ENCODE data around the gene METTL9. TPM values are rescaled to one million over a fixed set of nuclear protein-coding genes. Genes with fewer than 3 reads are reported as not detected.

Gene METTL9
- total and polyA plus RNA-seq, 2 experiments from 2014 or later: 72.5 to 152 TPM

DNA sequence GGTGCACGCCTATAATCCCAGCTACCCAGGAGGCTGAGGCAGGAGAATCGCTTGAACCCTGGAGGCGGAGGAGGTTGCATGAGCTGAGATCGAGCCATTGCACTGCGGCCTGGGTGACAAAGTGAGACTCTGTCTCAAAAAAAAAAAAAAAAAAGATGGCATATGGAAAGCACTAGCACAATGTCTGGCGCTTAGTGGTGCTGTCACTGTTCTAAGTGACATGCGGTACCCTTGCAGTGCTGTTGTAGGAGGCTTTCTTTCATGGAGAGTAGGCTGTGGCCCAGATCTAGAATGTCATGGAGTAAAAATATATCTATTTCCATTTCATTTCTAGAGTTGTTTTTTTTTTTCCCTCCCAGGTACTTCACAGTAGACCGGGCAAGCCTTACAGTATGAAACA lies 14.6 kb upstream of the METTL9 start:
- no peaks in the 10 kb centered on the region for H3K79me2 ChIP-seq (replicated peaks; ENCODE audit: insufficient read depth)
- no peak overlapping the region for H3K4me3 ChIP-seq
- Mint-ChIP-seq H3K36me3 (ENCODE audit: low read depth) (no peaks in the 10 kb centered on the region), H3K27me3 (ENCODE audit: insufficient read depth, low read depth, poor library complexity) (peaks cover 2% of the 10 kb centered on the region), H3K4me3 (no peak overlapping the region), H3K4me1 (peaks cover 6% of the 10 kb centered on the region; the same call in 2 of the 3 replicates), H3K27ac (no peak overlapping the region), H3K9me3 (no peaks in the 10 kb centered on the region)
- ATAC-seq (no peak), DNase-seq (ENCODE audit: low spot score) (no peak)
- no peaks in the 10 kb centered on the region for H3K27me3 ChIP-seq (ENCODE audit: insufficient read depth)
- no peak overlapping the region for H3K4me2 ChIP-seq
- peaks cover 9% of the 10 kb centered on the region for H3K4me1 ChIP-seq (ENCODE audit: insufficient read depth)
- H2AFZ ChIP-seq: no peak overlapping the region
- H3K36me3 ChIP-seq (ENCODE audit: insufficient read depth): no peaks in the 10 kb centered on the region
- H3K9me2 ChIP-seq (ENCODE audit: insufficient read depth): no peaks in the 10 kb centered on the region
- no peak overlapping the region for H3K27ac ChIP-seq (ENCODE audit: low read depth)
- H3F3A ChIP-seq (replicated peaks; ENCODE audit: low read depth): no peaks in the 10 kb centered on the region
- TF ChIP-seq EZH2 (IDR thresholded peaks at IDR 0.05; ENCODE audit: low read depth, unreplicated experiment) (no peak), POLR2AphosphoS5 (IDR thresholded peaks at IDR 0.05; ENCODE audit: low read depth) (no peak), EZH2phosphoT487 (IDR thresholded peaks at IDR 0.05; ENCODE audit: unreplicated experiment) (no peak), STAT1 (IDR thresholded peaks at IDR 0.05; ENCODE audit: unreplicated experiment) (no peak), NANOG (IDR thresholded peaks at IDR 0.05; ENCODE audit: borderline replicate concordance) (no peak), ZNF114 (CRISPR knock-in tag; IDR thresholded peaks at IDR 0.05) (no peak), ZNF331 (CRISPR knock-in tag; IDR thresholded peaks at IDR 0.05; ENCODE audit: low read depth) (no peak), CREB1 (CRISPR knock-in tag; IDR thresholded peaks at IDR 0.05; ENCODE audit: low read depth) (no peak), JUNB (IDR thresholded peaks at IDR 0.05; ENCODE audit: unreplicated experiment) (no peak)
- TF ChIP-seq, protein P1, sequence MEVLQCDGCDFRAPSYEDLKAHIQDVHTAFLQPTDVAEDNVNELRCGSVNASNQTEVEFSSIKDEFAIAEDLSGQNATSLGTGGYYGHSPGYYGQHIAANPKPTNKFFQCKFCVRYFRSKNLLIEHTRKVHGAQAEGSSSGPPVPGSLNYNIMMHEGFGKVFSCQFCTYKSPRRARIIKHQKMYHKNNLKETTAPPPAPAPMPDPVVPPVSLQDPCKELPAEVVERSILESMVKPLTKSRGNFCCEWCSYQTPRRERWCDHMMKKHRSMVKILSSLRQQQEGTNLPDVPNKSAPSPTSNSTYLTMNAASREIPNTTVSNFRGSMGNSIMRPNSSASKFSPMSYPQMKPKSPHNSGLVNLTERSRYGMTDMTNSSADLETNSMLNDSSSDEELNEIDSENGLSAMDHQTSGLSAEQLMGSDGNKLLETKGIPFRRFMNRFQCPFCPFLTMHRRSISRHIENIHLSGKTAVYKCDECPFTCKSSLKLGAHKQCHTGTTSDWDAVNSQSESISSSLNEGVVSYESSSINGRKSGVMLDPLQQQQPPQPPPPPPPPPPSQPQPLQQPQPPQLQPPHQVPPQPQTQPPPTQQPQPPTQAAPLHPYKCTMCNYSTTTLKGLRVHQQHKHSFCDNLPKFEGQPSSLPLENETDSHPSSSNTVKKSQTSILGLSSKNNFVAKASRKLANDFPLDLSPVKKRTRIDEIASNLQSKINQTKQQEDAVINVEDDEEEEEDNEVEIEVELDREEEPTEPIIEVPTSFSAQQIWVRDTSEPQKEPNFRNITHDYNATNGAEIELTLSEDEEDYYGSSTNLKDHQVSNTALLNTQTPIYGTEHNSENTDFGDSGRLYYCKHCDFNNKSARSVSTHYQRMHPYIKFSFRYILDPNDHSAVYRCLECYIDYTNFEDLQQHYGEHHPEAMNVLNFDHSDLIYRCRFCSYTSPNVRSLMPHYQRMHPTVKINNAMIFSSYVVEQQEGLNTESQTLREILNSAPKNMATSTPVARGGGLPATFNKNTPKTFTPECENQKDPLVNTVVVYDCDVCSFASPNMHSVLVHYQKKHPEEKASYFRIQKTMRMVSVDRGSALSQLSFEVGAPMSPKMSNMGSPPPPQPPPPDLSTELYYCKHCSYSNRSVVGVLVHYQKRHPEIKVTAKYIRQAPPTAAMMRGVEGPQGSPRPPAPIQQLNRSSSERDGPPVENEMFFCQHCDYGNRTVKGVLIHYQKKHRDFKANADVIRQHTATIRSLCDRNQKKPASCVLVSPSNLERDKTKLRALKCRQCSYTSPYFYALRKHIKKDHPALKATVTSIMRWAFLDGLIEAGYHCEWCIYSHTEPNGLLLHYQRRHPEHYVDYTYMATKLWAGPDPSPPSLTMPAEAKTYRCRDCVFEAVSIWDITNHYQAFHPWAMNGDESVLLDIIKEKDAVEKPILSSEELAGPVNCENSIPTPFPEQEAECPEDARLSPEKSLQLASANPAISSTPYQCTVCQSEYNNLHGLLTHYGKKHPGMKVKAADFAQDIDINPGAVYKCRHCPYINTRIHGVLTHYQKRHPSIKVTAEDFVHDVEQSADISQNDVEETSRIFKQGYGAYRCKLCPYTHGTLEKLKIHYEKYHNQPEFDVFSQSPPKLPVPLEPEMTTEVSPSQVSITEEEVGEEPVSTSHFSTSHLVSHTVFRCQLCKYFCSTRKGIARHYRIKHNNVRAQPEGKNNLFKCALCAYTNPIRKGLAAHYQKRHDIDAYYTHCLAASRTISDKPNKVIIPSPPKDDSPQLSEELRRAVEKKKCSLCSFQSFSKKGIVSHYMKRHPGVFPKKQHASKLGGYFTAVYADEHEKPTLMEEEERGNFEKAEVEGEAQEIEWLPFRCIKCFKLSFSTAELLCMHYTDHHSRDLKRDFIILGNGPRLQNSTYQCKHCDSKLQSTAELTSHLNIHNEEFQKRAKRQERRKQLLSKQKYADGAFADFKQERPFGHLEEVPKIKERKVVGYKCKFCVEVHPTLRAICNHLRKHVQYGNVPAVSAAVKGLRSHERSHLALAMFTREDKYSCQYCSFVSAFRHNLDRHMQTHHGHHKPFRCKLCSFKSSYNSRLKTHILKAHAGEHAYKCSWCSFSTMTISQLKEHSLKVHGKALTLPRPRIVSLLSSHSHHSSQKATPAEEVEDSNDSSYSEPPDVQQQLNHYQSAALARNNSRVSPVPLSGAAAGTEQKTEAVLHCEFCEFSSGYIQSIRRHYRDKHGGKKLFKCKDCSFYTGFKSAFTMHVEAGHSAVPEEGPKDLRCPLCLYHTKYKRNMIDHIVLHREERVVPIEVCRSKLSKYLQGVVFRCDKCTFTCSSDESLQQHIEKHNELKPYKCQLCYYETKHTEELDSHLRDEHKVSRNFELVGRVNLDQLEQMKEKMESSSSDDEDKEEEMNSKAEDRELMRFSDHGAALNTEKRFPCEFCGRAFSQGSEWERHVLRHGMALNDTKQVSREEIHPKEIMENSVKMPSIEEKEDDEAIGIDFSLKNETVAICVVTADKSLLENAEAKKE (CRISPR knock-in tag; IDR thresholded peaks at IDR 0.05): no peak
- TF ChIP-seq, protein P2, sequence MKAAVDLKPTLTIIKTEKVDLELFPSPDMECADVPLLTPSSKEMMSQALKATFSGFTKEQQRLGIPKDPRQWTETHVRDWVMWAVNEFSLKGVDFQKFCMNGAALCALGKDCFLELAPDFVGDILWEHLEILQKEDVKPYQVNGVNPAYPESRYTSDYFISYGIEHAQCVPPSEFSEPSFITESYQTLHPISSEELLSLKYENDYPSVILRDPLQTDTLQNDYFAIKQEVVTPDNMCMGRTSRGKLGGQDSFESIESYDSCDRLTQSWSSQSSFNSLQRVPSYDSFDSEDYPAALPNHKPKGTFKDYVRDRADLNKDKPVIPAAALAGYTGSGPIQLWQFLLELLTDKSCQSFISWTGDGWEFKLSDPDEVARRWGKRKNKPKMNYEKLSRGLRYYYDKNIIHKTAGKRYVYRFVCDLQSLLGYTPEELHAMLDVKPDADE (IDR thresholded peaks at IDR 0.05): no peak
- TF ChIP-seq, protein P3, sequence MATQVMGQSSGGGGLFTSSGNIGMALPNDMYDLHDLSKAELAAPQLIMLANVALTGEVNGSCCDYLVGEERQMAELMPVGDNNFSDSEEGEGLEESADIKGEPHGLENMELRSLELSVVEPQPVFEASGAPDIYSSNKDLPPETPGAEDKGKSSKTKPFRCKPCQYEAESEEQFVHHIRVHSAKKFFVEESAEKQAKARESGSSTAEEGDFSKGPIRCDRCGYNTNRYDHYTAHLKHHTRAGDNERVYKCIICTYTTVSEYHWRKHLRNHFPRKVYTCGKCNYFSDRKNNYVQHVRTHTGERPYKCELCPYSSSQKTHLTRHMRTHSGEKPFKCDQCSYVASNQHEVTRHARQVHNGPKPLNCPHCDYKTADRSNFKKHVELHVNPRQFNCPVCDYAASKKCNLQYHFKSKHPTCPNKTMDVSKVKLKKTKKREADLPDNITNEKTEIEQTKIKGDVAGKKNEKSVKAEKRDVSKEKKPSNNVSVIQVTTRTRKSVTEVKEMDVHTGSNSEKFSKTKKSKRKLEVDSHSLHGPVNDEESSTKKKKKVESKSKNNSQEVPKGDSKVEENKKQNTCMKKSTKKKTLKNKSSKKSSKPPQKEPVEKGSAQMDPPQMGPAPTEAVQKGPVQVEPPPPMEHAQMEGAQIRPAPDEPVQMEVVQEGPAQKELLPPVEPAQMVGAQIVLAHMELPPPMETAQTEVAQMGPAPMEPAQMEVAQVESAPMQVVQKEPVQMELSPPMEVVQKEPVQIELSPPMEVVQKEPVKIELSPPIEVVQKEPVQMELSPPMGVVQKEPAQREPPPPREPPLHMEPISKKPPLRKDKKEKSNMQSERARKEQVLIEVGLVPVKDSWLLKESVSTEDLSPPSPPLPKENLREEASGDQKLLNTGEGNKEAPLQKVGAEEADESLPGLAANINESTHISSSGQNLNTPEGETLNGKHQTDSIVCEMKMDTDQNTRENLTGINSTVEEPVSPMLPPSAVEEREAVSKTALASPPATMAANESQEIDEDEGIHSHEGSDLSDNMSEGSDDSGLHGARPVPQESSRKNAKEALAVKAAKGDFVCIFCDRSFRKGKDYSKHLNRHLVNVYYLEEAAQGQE (IDR thresholded peaks at IDR 0.05; ENCODE audit: unreplicated experiment): no peak
- TF ChIP-seq, protein P4, sequence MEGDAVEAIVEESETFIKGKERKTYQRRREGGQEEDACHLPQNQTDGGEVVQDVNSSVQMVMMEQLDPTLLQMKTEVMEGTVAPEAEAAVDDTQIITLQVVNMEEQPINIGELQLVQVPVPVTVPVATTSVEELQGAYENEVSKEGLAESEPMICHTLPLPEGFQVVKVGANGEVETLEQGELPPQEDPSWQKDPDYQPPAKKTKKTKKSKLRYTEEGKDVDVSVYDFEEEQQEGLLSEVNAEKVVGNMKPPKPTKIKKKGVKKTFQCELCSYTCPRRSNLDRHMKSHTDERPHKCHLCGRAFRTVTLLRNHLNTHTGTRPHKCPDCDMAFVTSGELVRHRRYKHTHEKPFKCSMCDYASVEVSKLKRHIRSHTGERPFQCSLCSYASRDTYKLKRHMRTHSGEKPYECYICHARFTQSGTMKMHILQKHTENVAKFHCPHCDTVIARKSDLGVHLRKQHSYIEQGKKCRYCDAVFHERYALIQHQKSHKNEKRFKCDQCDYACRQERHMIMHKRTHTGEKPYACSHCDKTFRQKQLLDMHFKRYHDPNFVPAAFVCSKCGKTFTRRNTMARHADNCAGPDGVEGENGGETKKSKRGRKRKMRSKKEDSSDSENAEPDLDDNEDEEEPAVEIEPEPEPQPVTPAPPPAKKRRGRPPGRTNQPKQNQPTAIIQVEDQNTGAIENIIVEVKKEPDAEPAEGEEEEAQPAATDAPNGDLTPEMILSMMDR (conservative IDR thresholded peaks at IDR 0.05; ENCODE audit: low read depth in 2 of 2): no peak
- H4K20me1 ChIP-seq (replicated peaks; ENCODE audit: insufficient read depth): no peaks in the 10 kb centered on the region

All from GM23338 (cell line).